ENCODE measurements around the gene MYT1.
A peak's percentile ranks its signal among the peaks of the same experiment; 100 is the strongest.
"Not testable (repeated sequence)": the region's sequence is repeated elsewhere in the genome, so short reads cannot be mapped to it uniquely, and the experiment has no call there.

The MYT1 gene

GRCh38 chr20:64230461-64231145 is 66.4 kb downstream of the MYT1 start:
- DNase-seq (ENCODE audit: insufficient read length, low spot score), result no peak
- TF ChIP-seq PAX5 (IDR thresholded peaks at IDR 0.05; ENCODE audit: insufficient read depth, low read length, severe bottlenecking) (no peak), POLR2A (IDR thresholded peaks at IDR 0.05; ENCODE audit: low read depth, low read length) (no peak), POU2F2 (IDR thresholded peaks at IDR 0.05; ENCODE audit: low read depth, low read length) (no peak), TAF1 (IDR thresholded peaks at IDR 0.05; ENCODE audit: low read depth, low read length) (no peak), POLR2AphosphoS5 (IDR thresholded peaks at IDR 0.05; ENCODE audit: low read depth, low read length) (no peak), SPI1 (IDR thresholded peaks at IDR 0.05; ENCODE audit: low read depth, low read length) (no peak)
- no peak for FAIRE-seq

- DNase-seq (ENCODE audit: insufficient read length, low spot score), result no peak
- TF ChIP-seq POU2F2 (IDR thresholded peaks at IDR 0.05; ENCODE audit: low read depth, low read length) (no peak), POLR2A (IDR thresholded peaks at IDR 0.05; ENCODE audit: low read depth, low read length) (no peak), POLR2AphosphoS5 (IDR thresholded peaks at IDR 0.05; ENCODE audit: low read depth, low read length) (no peak), PAX5 (IDR thresholded peaks at IDR 0.05; ENCODE audit: insufficient read depth, low read length, severe bottlenecking) (no peak)
- no peak for FAIRE-seq
Observed at GRCh38 chr20:64231621-64232550, 67.6 kb downstream of the MYT1 start.

GRCh38 chr20:64232794-64233193 is 68.5 kb downstream of the MYT1 start:
- 0 out of 2 replicates have a peak, but pooled peaks have one; percentile 29 for TF ChIP-seq SPI1 (IDR thresholded peaks at IDR 0.05; ENCODE audit: low read depth, low read length)
- no peak for TF ChIP-seq PAX5 (IDR thresholded peaks at IDR 0.05; ENCODE audit: insufficient read depth, low read length, severe bottlenecking)
- no peak for FAIRE-seq
- DNase-seq (ENCODE audit: insufficient read length, low spot score), result no peak

- no peak for DNase-seq (ENCODE audit: insufficient read length, low spot score)
- no peak for TF ChIP-seq SPI1 (IDR thresholded peaks at IDR 0.05; ENCODE audit: low read depth, low read length)
- no peak for TF ChIP-seq POLR2A (IDR thresholded peaks at IDR 0.05; ENCODE audit: low read depth, low read length)
- no peak for TF ChIP-seq TAF1 (IDR thresholded peaks at IDR 0.05; ENCODE audit: low read depth, low read length)
- TF ChIP-seq POLR2AphosphoS5 (IDR thresholded peaks at IDR 0.05; ENCODE audit: low read depth, low read length), result no peak
- no peak for TF ChIP-seq POU2F2 (IDR thresholded peaks at IDR 0.05; ENCODE audit: low read depth, low read length)
- no peak for TF ChIP-seq PAX5 (IDR thresholded peaks at IDR 0.05; ENCODE audit: insufficient read depth, low read length, severe bottlenecking)
Observed at GRCh38 chr20:64233725-64234124, 69.5 kb downstream of the MYT1 start.

GRCh38 chr20:64234291-64234791 is 70.1 kb downstream of the MYT1 start:
- FAIRE-seq, result no peak
- no peak for DNase-seq (ENCODE audit: insufficient read length, low spot score)
- TF ChIP-seq POLR2AphosphoS5 (IDR thresholded peaks at IDR 0.05; ENCODE audit: low read depth, low read length) (no peak), POU2F2 (IDR thresholded peaks at IDR 0.05; ENCODE audit: low read depth, low read length) (no peak), POLR2A (IDR thresholded peaks at IDR 0.05; ENCODE audit: low read depth, low read length) (no peak), PAX5 (IDR thresholded peaks at IDR 0.05; ENCODE audit: insufficient read depth, low read length, severe bottlenecking) (no peak), TAF1 (IDR thresholded peaks at IDR 0.05; ENCODE audit: low read depth, low read length) (no peak), SPI1 (IDR thresholded peaks at IDR 0.05; ENCODE audit: low read depth, low read length) (no peak)

More at GRCh38 chr20:64233725-64234124, 69.5 kb downstream of the MYT1 start:
- no peak for FAIRE-seq

GRCh38 chr20:64234921-64235565 is 70.8 kb downstream of the MYT1 start:
- FAIRE-seq, result not testable (repeated sequence)

GRCh38 chr20:64236137-64237088 is 72.2 kb downstream of the MYT1 start:
- FAIRE-seq (no peak), DNase-seq (ENCODE audit: insufficient read length, low spot score) (no peak)
- no peak for TF ChIP-seq POLR2AphosphoS5 (IDR thresholded peaks at IDR 0.05; ENCODE audit: low read depth, low read length)
- no peak for TF ChIP-seq SPI1 (IDR thresholded peaks at IDR 0.05; ENCODE audit: low read depth, low read length)
- no peak for TF ChIP-seq POU2F2 (IDR thresholded peaks at IDR 0.05; ENCODE audit: low read depth, low read length)
- no peak for TF ChIP-seq POLR2A (IDR thresholded peaks at IDR 0.05; ENCODE audit: low read depth, low read length)
- TF ChIP-seq TAF1 (IDR thresholded peaks at IDR 0.05; ENCODE audit: low read depth, low read length), result no peak
- TF ChIP-seq PAX5 (IDR thresholded peaks at IDR 0.05; ENCODE audit: insufficient read depth, low read length, severe bottlenecking), result no peak

More at GRCh38 chr20:64234921-64235565, 70.8 kb downstream of the MYT1 start:
- DNase-seq (ENCODE audit: insufficient read length, low spot score), result not testable (repeated sequence)

- DNase-seq (ENCODE audit: insufficient read length, low spot score), result no peak
- TF ChIP-seq TAF1 (IDR thresholded peaks at IDR 0.05; ENCODE audit: low read depth, low read length), result no peak
- FAIRE-seq, result no peak
Observed at GRCh38 chr20:64237316-64237715, 73.1 kb downstream of the MYT1 start.
